ENCODE data around the gene SAG. TPM values are rescaled to one million over a fixed set of nuclear protein-coding genes. Genes with fewer than 3 reads are reported as not detected.

Gene SAG
- total RNA-seq, 1 donor from 2014 or later = 0.08 TPM

GRCh38 chr2:233295891-233296290, 11.7 kb upstream of the SAG start:
- intact Hi-C loops (cut with micrococcal nuclease) = no loop called here
- Mint-ChIP-seq H3K4me1 (ENCODE audit: low read depth) (no peaks in the 10 kb centered on the region), H3K9me3 (no peaks in the 10 kb centered on the region), H3K4me3 (no peak overlapping the region), H3K27me3 (ENCODE audit: insufficient read depth) (no peaks in the 10 kb centered on the region), H3K36me3 (ENCODE audit: low read depth) (peaks cover 43% of the 10 kb centered on the region), H3K27ac (no peak overlapping the region)
- no peak for DNase-seq (ENCODE audit: low spot score)

GRCh38 chr2:233297076-233297475, 10.5 kb upstream of the SAG start:
- no peak overlapping the region for H3K4me3 Mint-ChIP-seq
- H3K27me3 Mint-ChIP-seq (ENCODE audit: insufficient read depth) = no peaks in the 10 kb centered on the region
- H3K4me1 Mint-ChIP-seq (ENCODE audit: low read depth) = no peaks in the 10 kb centered on the region
- no peak overlapping the region for H3K27ac Mint-ChIP-seq
- intact Hi-C loops (cut with micrococcal nuclease) = no loop called here
- DNase-seq (ENCODE audit: low spot score) = no peak
- H3K36me3 Mint-ChIP-seq (ENCODE audit: low read depth) = peaks cover 39% of the 10 kb centered on the region
- no peaks in the 10 kb centered on the region for H3K9me3 Mint-ChIP-seq

DNA sequence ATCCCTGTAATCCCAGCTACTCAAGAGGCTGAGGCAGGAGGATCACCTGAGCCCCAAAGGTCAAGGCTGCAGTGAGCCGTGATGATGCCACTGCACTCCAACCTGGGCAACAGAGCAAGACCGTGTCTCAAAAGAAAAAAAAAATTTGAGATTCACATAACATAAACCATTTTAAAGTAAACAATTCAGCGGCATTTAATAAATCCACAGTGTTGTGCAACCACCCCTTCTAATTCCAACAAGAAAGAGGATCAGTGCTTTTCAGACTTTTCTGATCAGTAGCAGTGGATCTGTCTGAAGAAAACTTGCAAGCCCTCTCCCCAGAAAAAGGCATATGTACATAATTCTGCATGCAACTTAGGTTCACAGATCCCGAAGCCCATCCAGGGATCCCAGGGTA, 7.2 kb upstream of the SAG start:
- Mint-ChIP-seq H3K36me3 (ENCODE audit: low read depth) (peaks cover 10% of the 10 kb centered on the region), H3K9me3 (no peaks in the 10 kb centered on the region), H3K4me1 (ENCODE audit: low read depth) (peaks cover 4% of the 10 kb centered on the region), H3K27ac (no peak overlapping the region), H3K4me3 (no peak overlapping the region), H3K27me3 (ENCODE audit: insufficient read depth) (no peaks in the 10 kb centered on the region)
- no peak for DNase-seq (ENCODE audit: low spot score)
- intact Hi-C loops (cut with micrococcal nuclease) = no loop called here

- H3K27me3 Mint-ChIP-seq (ENCODE audit: insufficient read depth) = no peaks in the 10 kb centered on the region
- H3K36me3 Mint-ChIP-seq (ENCODE audit: low read depth) = peaks cover 5% of the 10 kb centered on the region
- no peaks in the 10 kb centered on the region for H3K9me3 Mint-ChIP-seq
- H3K4me3 Mint-ChIP-seq = no peak overlapping the region
- peaks cover 4% of the 10 kb centered on the region for H3K4me1 Mint-ChIP-seq (ENCODE audit: low read depth)
- DNase-seq (ENCODE audit: low spot score) = no peak
- intact Hi-C loops (cut with micrococcal nuclease) = no loop called here
- H3K27ac Mint-ChIP-seq = no peak overlapping the region
These were observed 6.4 kb upstream of the SAG start for GRCh38 chr2:233301248-233301647.

DNA sequence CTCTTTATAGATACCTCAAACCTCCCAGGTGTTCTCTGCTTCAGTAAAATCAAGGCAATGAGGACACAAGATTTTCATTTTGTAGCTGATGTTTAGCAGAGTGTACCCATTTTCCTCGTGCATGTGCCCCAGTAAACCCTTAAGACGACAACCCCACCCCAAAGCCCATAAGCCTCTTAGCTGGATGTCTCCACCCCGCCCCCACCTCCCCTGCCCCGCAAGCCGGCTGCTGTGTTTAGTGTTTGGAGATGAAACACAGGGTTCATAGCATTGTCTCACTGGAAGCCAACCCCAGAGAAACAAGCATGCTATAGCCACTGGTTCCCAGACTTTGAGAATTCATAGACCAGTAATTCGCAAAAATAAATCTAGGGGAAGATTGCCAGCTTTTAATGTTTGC, 5.8 kb upstream of the SAG start:
- H3K4me1 Mint-ChIP-seq (ENCODE audit: low read depth) = peaks cover 4% of the 10 kb centered on the region
- H3K4me3 Mint-ChIP-seq = no peak overlapping the region
- intact Hi-C loops (cut with micrococcal nuclease) = no loop called here
- H3K27ac Mint-ChIP-seq = no peak overlapping the region
- H3K27me3 Mint-ChIP-seq (ENCODE audit: insufficient read depth) = peaks cover 2% of the 10 kb centered on the region
- DNase-seq (ENCODE audit: low spot score) = no peak
- no peaks in the 10 kb centered on the region for H3K9me3 Mint-ChIP-seq
- peaks cover 4% of the 10 kb centered on the region for H3K36me3 Mint-ChIP-seq (ENCODE audit: low read depth)

DNA sequence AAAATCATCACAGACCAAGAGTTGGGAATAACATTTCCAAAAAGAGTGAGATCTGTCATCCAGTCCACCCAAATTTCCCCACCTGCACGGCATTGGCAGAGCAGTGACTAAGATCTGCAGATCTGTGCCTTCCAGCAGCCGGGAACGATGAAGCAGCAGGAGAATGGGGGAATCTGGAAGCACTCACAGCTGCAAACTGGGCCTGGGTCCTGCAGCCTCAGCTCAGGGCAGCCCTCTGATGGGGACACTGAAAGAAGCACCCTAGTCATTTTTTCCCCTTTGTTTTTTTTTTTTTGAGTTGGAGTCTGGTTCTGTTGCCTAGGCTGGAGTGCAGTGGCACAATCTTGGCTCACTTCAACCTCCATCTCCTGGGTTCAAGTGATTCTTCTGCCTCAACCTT, 4.4 kb upstream of the SAG start:
- Mint-ChIP-seq H3K4me3 (no peak overlapping the region), H3K27ac (no peak overlapping the region), H3K4me1 (ENCODE audit: low read depth) (peaks cover 4% of the 10 kb centered on the region), H3K9me3 (no peaks in the 10 kb centered on the region), H3K27me3 (ENCODE audit: insufficient read depth) (peaks cover 2% of the 10 kb centered on the region), H3K36me3 (ENCODE audit: low read depth) (peaks cover 4% of the 10 kb centered on the region)
- intact Hi-C loops (cut with micrococcal nuclease) = no loop called here
- no peak for DNase-seq (ENCODE audit: low spot score)

DNA sequence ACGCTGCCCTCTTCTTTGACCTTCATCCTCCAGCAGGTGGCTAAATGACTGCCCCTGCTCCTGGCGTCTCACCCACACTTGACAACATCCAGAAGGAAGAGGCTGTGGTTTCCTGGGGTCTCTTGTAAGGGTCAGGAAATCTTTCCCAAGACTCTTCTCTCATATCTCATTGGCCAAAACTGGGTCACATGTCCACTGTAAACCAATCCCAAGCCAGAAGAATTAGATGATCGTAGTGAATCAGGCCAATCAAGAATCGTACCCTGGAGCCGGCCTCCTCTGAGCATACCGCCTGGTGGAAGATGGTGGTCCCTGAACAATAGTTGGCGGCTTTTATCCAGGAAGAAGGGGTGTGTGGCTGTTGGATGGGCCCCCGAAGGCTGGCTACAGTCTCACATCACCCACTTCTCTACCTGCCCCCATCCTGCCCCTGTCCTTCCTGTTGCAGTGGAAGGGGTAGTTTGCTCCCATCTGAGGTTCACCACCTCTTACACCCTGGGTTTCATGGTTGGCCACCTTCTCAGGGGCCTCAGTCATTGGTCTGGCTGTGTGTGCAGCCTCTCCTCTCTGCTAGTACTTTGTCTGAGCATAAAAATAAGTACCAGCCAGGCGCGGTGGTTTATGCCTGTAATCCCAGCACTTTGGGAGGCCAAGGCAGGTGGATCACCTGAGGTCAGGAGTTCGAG, 3.8 kb downstream of the SAG start:
- Mint-ChIP-seq H3K4me3 (no peak overlapping the region), H3K4me1 (ENCODE audit: low read depth) (no peaks in the 10 kb centered on the region), H3K9me3 (no peaks in the 10 kb centered on the region), H3K27ac (no peak overlapping the region), H3K27me3 (ENCODE audit: insufficient read depth) (peaks cover 8% of the 10 kb centered on the region), H3K36me3 (ENCODE audit: low read depth) (no peaks in the 10 kb centered on the region)
- intact Hi-C loops (cut with micrococcal nuclease) = no loop called here
- no peak for DNase-seq (ENCODE audit: low spot score)

- H3K4me3 Mint-ChIP-seq = no peak overlapping the region
- no peak for DNase-seq (ENCODE audit: low spot score)
These were observed 5.3 kb downstream of the SAG start for GRCh38 chr2:233312874-233313273.

GRCh38 chr2:233314180-233314925, 6.7 kb downstream of the SAG start:
- H3K27me3 Mint-ChIP-seq (ENCODE audit: insufficient read depth) = peaks cover 6% of the 10 kb centered on the region
- intact Hi-C loops (cut with micrococcal nuclease) = no loop called here
- no peaks in the 10 kb centered on the region for H3K4me1 Mint-ChIP-seq (ENCODE audit: low read depth)
- H3K36me3 Mint-ChIP-seq (ENCODE audit: low read depth) = no peaks in the 10 kb centered on the region
- no peaks in the 10 kb centered on the region for H3K9me3 Mint-ChIP-seq
- no peak for DNase-seq (ENCODE audit: low spot score)
- no peak overlapping the region for H3K27ac Mint-ChIP-seq
- no peak overlapping the region for H3K4me3 Mint-ChIP-seq

More at GRCh38 chr2:233312874-233313273, 5.3 kb downstream of the SAG start:
- intact Hi-C loops (cut with micrococcal nuclease) = no loop called here
- Mint-ChIP-seq H3K36me3 (ENCODE audit: low read depth) (no peaks in the 10 kb centered on the region), H3K4me1 (ENCODE audit: low read depth) (no peaks in the 10 kb centered on the region), H3K9me3 (no peaks in the 10 kb centered on the region), H3K27me3 (ENCODE audit: insufficient read depth) (peaks cover 6% of the 10 kb centered on the region), H3K27ac (no peak overlapping the region)

GRCh38 chr2:233317196-233317943, 9.8 kb downstream of the SAG start:
- no peaks in the 10 kb centered on the region for H3K36me3 Mint-ChIP-seq (ENCODE audit: low read depth)
- intact Hi-C loops (cut with micrococcal nuclease) = no loop called here
- no peak overlapping the region for H3K4me3 Mint-ChIP-seq
- DNase-seq (ENCODE audit: low spot score) = no peak
- no peaks in the 10 kb centered on the region for H3K4me1 Mint-ChIP-seq (ENCODE audit: low read depth)
- H3K27me3 Mint-ChIP-seq (ENCODE audit: insufficient read depth) = peaks cover 12% of the 10 kb centered on the region
- no peak overlapping the region for H3K27ac Mint-ChIP-seq
- no peaks in the 10 kb centered on the region for H3K9me3 Mint-ChIP-seq

DNA sequence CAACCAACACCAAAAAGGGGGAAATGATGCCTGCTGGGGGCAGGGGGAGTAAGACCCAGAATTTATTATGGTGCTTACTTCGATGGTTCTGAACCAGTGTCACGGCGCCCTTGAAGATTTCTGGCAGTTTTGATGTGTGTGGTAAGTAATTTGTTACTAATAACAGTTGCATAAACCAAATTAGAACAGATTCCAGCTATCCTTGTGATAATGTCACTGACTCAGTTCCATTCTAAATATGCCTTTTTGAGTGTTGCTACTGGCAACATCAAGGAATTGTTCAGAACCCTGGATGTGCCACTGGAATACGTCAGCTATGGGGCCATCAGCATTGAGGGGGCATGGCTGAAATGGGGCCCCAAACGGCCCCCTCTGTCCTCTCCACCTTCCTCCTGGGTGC, 11.6 kb downstream of the SAG start:
- no peaks in the 10 kb centered on the region for H3K36me3 Mint-ChIP-seq (ENCODE audit: low read depth)
- peaks cover 12% of the 10 kb centered on the region for H3K27me3 Mint-ChIP-seq (ENCODE audit: insufficient read depth)
- no peaks in the 10 kb centered on the region for H3K4me1 Mint-ChIP-seq (ENCODE audit: low read depth)
- no peak overlapping the region for H3K27ac Mint-ChIP-seq
- DNase-seq (ENCODE audit: low spot score) = no peak
- no peak overlapping the region for H3K4me3 Mint-ChIP-seq
- H3K9me3 Mint-ChIP-seq = no peaks in the 10 kb centered on the region
- intact Hi-C loops (cut with micrococcal nuclease) = no loop called here

DNA sequence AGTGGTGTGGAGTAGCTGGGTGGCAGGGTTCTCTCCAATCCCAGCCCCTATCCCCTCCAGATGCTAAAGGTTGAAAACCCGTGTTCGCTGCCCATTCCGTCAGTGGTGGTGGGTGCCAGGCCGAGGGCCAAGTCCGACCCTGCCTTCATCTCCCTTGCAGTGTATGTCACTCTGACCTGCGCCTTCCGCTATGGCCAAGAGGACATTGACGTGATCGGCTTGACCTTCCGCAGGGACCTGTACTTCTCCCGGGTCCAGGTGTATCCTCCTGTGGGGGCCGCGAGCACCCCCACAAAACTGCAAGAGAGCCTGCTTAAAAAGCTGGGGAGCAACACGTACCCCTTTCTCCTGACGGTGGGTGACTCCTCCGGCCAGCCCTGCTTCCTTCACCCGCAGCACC, 12.9 kb downstream of the SAG start:
- peaks cover 12% of the 10 kb centered on the region for H3K27me3 Mint-ChIP-seq (ENCODE audit: insufficient read depth)
- no peaks in the 10 kb centered on the region for H3K4me1 Mint-ChIP-seq (ENCODE audit: low read depth)
- no peaks in the 10 kb centered on the region for H3K36me3 Mint-ChIP-seq (ENCODE audit: low read depth)
- H3K9me3 Mint-ChIP-seq = no peaks in the 10 kb centered on the region
- no peak overlapping the region for H3K4me3 Mint-ChIP-seq
- H3K27ac Mint-ChIP-seq = no peak overlapping the region
- no peak for DNase-seq (ENCODE audit: low spot score)
- intact Hi-C loops (cut with micrococcal nuclease) = no loop called here

- no peaks in the 10 kb centered on the region for H3K9me3 Mint-ChIP-seq
- no peaks in the 10 kb centered on the region for H3K4me1 Mint-ChIP-seq (ENCODE audit: low read depth)
- H3K4me3 Mint-ChIP-seq = no peak overlapping the region
- no peak overlapping the region for H3K27ac Mint-ChIP-seq
- peaks cover 12% of the 10 kb centered on the region for H3K27me3 Mint-ChIP-seq (ENCODE audit: insufficient read depth)
- intact Hi-C loops (cut with micrococcal nuclease) = no loop called here
- DNase-seq (ENCODE audit: low spot score) = no peak
- no peaks in the 10 kb centered on the region for H3K36me3 Mint-ChIP-seq (ENCODE audit: low read depth)
These were observed 13.6 kb downstream of the SAG start for GRCh38 chr2:233321166-233321565.
